ENCODE measurements around the gene SUPT5H. TPM values are rescaled to one million over a fixed set of nuclear protein-coding genes. Genes with fewer than 3 reads are reported as not detected.
A peak's percentile ranks its signal among the peaks of the same experiment; 100 is the strongest.

SUPT5H gene
- total RNA-seq, 2 experiments from 2014 or later = 127 to 141 TPM

DNA sequence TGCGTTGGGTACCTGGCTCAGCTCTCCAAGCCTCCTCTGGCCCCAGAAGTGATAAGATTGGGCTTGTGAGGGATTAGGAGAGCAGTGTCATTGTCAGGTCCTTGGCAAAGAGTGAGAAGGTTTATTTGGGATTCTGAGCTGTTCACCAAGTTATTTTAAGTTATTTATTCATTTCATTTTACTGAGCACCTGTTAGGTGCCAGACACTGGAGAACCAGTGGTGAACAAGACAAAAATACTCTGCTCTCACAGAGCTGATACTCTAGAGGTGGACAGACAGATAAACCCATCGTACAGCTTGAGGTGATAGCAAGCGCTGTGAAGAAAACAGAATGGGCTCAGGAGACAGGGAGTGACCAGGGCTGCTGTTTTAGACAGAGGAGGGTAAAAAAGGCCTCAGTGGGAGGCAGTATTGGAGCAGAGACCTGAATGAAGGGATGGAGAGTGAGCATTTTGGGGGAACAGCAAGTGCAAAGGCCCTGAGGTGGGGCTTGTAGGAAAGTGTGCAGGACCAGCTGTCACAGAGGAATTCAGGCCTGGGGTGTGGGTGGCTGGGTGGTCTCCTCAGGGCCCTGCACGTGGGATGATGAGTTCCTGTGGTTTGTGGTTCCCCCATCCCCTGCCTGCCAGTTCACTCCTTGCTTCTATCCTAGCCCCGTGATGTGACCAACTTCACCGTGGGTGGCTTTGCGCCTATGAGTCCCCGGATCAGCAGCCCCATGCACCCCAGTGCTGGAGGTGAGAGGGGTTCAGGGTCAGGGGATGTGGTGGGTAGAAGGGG is 26.6 kb downstream of the SUPT5H start:
- Mint-ChIP-seq H3K27me3 (no peaks in the 10 kb centered on the region), H3K36me3 (ENCODE audit: low read depth) (peaks cover 61% of the 10 kb centered on the region), H3K9me3 (no peaks in the 10 kb centered on the region), H3K4me3 (no peak overlapping the region), H3K27ac (peak overlapping the region; percentile 84), H3K4me1 (ENCODE audit: low read depth) (peaks cover 32% of the 10 kb centered on the region)
- DNase-seq (peak; percentile 36), ATAC-seq (no peak)
- ChIA-PET CTCF (interaction anchor here (0.9 kb wide), 1 partner anchor 62 kb away, joined by 4 read pairs; no protein-coding TSS in a partner anchor), POLR2A (interaction anchor here (0.9 to 1.8 kb wide), 5 partner anchors 9 to 35 kb away, joined by 3 to 6 read pairs (median 3); no protein-coding TSS in a partner anchor)
- TF ChIP-seq, protein P1, sequence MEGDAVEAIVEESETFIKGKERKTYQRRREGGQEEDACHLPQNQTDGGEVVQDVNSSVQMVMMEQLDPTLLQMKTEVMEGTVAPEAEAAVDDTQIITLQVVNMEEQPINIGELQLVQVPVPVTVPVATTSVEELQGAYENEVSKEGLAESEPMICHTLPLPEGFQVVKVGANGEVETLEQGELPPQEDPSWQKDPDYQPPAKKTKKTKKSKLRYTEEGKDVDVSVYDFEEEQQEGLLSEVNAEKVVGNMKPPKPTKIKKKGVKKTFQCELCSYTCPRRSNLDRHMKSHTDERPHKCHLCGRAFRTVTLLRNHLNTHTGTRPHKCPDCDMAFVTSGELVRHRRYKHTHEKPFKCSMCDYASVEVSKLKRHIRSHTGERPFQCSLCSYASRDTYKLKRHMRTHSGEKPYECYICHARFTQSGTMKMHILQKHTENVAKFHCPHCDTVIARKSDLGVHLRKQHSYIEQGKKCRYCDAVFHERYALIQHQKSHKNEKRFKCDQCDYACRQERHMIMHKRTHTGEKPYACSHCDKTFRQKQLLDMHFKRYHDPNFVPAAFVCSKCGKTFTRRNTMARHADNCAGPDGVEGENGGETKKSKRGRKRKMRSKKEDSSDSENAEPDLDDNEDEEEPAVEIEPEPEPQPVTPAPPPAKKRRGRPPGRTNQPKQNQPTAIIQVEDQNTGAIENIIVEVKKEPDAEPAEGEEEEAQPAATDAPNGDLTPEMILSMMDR (IDR thresholded peaks at IDR 0.05) = no peak
- intact Hi-C loops (cut with micrococcal nuclease) = loop anchor here (10.0 kb wide), 1 partner anchor 63 kb away; the partner anchor contains the start of gene EID2B

DNA sequence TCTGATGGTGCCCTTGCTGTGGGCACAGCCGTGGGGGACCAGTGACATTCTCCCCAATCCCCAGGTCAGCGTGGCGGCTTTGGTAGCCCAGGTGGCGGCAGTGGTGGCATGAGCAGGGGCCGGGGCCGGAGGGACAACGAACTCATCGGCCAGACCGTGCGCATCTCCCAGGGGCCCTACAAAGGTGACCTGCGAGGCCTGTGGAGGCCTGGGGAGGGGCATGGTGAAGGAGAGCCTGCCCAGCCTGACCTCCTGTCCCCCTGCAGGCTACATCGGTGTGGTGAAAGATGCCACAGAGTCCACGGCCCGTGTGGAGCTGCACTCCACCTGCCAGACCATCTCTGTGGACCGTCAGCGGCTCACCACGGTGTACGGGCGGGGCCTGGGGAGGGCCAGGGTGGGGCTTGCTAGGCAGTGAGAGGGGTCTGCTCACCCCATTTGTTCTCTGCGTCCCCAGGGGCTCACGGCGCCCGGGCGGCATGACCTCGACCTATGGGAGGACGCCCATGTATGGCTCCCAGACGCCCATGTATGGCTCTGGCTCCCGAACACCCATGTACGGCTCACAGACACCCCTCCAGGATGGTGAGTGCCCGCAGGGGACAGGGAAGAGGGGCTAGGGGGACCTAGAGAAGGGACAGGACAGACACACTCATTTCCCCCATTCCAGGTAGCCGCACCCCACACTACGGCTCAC is 27.5 kb downstream of the SUPT5H start:
- Mint-ChIP-seq H3K36me3 (ENCODE audit: low read depth) (peaks cover 58% of the 10 kb centered on the region), H3K27me3 (no peaks in the 10 kb centered on the region), H3K27ac (no peak overlapping the region), H3K4me3 (no peak overlapping the region), H3K4me1 (ENCODE audit: low read depth) (peaks cover 32% of the 10 kb centered on the region), H3K9me3 (no peaks in the 10 kb centered on the region)
- intact Hi-C loops (cut with micrococcal nuclease) = loop anchor here (10.0 kb wide), 1 partner anchor 62 kb away; the partner anchor contains the start of gene EID2B
- POLR2A ChIA-PET = no interaction called here
- ATAC-seq (no peak), DNase-seq (no peak)
- TF ChIP-seq, protein P1 (IDR thresholded peaks at IDR 0.05) = no peak
- CTCF ChIA-PET = interaction anchor here (1.0 kb wide), 1 partner anchor 40 kb away, joined by 3 read pairs; no protein-coding TSS in a partner anchor

DNA sequence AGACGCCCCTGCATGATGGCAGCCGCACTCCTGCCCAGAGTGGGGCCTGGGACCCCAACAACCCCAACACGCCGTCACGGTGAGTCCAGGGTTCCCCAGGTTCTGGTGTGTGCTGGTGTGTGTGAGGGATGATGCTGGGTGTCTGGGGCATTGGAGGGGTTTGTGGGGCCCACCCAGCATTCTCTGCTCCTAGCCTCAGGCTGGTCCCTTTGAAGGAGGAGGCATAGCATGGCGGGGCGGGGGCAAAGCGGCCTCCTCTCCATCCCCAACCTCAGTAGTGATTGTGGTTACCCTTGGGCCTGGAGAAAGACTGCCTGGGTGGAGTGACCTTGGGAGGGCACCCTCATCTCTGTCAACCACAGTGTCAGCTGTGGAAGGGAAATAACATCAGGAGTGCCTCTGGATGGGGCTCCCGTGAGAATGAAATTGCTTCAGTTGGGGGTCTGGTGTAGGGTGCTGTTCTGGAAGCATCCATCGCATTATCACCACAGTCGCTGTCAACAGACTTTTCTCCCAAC is 28.1 kb downstream of the SUPT5H start:
- CTCF ChIA-PET = interaction anchor here (0.6 to 5.2 kb wide), 22 partner anchors 8 to 75 kb away, joined by 3 to 52 read pairs (median 5); partner anchors contain the start of genes DLL3, EID2B and RPS16
- no peak for ATAC-seq
- TF ChIP-seq, protein P1 (IDR thresholded peaks at IDR 0.05) = no peak
- Mint-ChIP-seq H3K9me3 (no peaks in the 10 kb centered on the region), H3K4me3 (no peak overlapping the region), H3K27me3 (no peaks in the 10 kb centered on the region), H3K27ac (no peak overlapping the region), H3K36me3 (ENCODE audit: low read depth) (peaks cover 55% of the 10 kb centered on the region), H3K4me1 (ENCODE audit: low read depth) (peaks cover 32% of the 10 kb centered on the region)
- intact Hi-C loops (cut with micrococcal nuclease) = loop anchor here (10.0 kb wide), 1 partner anchor 61 kb away; the partner anchor contains the start of gene EID2B
- DNase-seq = no peak
- POLR2A ChIA-PET = no interaction called here

DNA sequence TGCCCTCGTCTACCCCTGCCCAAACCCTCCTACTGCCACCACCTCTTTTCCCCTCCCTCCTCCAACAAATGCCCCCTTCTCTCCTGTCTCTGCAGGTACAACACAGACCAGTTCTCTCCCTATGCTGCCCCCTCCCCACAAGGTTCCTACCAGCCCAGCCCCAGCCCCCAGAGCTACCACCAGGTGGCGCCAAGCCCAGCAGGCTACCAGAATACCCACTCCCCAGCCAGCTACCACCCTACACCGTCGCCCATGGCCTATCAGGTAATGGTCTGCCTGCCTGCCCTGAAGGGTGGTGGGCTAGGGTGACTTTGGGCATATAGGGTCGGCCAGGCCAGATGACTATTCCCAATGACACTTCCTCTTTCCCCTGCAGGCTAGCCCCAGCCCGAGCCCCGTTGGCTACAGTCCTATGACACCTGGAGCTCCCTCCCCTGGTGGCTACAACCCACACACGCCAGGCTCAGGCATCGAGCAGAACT is 28.8 kb downstream of the SUPT5H start:
- TF ChIP-seq, protein P1 (IDR thresholded peaks at IDR 0.05) = peak; percentile 76
- POLR2A ChIA-PET = interaction anchor here (0.8 to 1.1 kb wide), 2 partner anchors 9 to 39 kb away, joined by 3 to 4 read pairs; no protein-coding TSS in a partner anchor
- Mint-ChIP-seq H3K4me1 (ENCODE audit: low read depth) (peaks cover 32% of the 10 kb centered on the region), H3K4me3 (no peak overlapping the region), H3K27ac (no peak overlapping the region), H3K36me3 (ENCODE audit: low read depth) (peaks cover 54% of the 10 kb centered on the region), H3K27me3 (no peaks in the 10 kb centered on the region), H3K9me3 (no peaks in the 10 kb centered on the region)
- CTCF ChIA-PET = interaction anchor here (0.6 to 5.2 kb wide), 28 partner anchors 8 to 76 kb away, joined by 3 to 52 read pairs (median 4); partner anchors contain the start of genes DLL3, EID2B and RPS16
- peak; percentile 70 for ATAC-seq
- intact Hi-C loops (cut with micrococcal nuclease) = loop anchor here (10.0 kb wide), 1 partner anchor 61 kb away; the partner anchor contains the start of gene EID2B
- DNase-seq = peak; percentile 80

All from activated CD8-positive, alpha-beta T cell treated with anti-CD3 and anti-CD28 coated beads for 36 hours (primary cell).